ENCODE results near the gene C2CD3.

C2CD3 gene

DNA sequence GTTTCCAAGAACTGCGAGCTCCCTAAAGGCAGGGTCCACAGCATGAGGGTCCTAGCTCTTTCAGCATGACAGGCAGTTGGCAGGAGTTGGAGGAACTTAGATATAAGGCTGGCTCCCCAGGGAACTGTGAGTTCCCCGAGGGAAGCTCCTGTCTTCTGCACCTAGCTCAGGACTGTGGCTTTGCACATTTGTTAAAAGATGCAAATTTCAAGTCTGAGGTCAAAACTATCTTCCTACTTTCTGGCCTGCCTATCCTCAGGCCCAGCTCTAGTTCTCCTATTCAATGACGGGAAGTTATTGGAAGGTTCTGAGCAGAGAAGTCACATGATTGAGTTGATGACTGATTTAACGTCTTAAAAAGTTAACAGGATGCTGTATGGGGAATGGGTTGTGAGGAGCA is 150.3 kb downstream of the C2CD3 start:
- DNase-seq (ENCODE audit: low read depth): no peak

DNA sequence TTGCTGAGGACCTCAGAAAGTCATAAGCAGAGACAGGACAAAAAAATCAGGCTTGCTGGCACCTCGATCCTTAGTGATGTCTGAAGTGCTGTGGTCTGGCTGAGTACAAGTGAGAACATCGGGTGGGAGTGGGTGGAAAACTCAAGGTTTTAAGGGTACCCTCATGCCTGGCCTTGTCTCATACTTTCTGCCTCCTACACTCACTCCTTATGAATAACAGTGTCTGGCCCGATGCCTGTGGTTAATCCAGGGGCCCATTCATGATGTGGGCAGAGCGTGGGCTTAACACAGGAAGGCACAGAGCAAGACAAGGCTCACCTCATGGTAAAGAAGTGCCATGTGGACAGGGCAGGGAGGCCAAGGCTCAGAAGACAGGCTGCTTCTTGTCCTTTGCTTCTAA is 150.9 kb downstream of the C2CD3 start:
- no peak for DNase-seq (ENCODE audit: low read depth)

DNA sequence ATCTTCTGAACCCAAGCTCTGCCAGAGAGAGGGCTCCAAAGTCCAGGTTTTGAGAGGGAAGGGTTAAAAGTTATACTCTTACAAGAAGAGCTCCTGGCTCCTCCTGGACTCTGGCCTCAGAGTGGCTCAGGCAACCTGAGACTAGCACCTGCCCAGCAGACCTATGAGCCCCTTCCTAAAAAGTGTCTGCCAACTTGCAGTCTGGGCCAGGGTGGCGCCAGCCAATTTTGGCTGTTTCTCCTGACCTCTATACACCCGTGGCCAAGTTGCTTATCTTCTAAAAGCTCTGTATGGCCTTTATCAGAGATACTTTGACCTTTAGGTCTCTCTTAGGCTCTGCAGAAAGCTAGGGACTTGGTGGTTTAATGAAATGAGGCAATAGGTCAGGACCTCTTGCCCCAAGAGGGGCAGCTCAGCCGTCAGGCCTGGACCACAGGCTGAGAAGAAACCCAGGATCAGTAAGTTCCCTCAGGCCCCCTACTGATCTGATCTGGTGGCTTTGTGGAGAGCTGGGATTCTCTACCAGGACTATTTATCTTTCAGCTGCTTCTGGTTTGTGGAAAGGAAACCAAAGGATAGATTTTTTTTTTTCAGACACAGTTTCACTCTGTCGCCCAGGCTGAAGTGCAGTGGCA is 151.6 kb downstream of the C2CD3 start:
- DNase-seq (ENCODE audit: low read depth): no peak

DNA sequence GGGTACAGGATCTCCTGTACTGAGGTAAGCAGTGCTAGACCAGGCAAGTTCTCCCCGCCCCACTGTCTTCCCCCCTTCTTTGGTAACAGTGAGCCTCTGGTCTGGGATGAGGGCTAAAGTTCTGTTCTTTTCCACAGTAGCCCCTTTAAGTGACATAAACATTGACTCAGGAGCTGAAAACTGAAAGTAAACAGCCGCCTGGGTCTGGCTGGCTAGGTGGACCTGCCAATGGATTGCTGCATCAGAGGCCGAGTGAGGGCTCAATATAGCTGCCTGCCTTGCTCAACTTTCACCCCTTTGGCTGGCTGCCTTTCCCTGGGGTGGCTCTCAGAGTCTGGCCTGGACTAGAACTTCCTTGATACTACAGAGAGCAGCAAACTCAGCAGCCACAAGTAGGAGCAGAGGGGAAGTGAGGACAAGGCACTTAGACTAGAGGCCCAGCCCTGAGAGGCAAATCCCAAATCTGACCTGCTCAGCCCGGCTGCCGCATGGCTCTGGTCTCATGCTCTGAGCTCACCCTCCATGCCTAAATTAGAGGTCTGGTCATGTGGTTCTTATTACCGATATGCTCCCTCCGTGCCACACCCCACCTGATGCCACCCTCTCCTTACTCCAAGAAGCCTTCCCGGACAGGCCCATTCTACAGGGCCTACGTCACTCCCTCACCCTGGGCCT is 152.3 kb downstream of the C2CD3 start:
- peak; percentile 96 for DNase-seq (ENCODE audit: low read depth)

DNA sequence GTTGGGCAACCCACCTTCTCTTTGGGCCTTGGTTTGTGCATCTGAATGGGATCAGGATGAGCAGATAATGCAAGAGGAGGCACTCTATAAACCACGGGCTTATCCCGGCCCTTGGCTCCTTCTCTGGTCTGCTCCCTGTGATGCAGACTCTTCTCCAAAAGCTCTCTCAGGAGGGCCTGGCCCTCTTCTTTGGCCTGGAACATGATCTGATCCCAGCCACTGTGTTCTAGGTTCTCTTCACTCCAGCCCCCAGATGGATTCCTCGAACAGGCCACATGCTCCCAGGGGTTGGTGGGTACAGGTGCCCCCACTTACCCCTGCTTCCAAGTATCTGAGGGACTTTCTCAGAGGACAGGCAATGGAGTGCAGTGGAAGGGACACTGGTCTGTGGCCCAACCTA is 153.2 kb downstream of the C2CD3 start:
- no peak for DNase-seq (ENCODE audit: low read depth)

DNA sequence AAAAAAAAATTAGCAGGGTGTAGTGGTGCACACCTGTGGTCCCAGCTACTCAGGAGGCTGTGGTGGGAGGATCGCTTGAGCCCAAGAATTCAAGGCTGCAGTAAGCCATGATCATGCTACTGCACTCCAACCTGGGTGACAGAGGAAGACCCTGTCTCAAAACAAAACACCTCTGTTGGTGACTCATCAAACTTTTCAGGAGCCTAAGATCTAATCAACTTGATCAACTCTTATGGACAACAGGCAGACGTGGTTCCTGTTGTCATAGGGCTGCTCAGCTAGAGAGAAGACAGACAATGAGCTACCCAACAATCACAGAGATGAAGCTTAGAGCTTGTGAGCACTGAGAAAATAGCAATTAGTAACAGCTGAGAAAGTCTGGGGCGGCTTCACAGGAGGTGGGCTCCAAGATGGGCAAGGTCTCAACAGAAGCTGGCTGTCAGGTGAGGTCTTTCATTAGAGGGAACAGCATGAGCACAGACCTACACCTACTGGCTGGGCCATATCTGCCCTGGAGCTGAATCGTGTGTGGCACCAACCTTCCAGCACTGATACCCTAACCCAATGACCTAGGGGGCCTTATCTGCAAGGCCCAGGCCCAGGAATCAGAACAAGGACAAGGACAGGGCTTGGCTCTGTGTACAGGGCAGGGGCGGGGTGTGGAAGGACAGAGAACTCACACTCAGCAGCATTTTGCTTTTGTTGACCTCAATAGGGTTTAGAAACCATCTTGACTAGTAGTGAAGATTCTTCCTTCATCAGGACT is 154.7 kb downstream of the C2CD3 start:
- no peak for DNase-seq (ENCODE audit: low read depth)

DNA sequence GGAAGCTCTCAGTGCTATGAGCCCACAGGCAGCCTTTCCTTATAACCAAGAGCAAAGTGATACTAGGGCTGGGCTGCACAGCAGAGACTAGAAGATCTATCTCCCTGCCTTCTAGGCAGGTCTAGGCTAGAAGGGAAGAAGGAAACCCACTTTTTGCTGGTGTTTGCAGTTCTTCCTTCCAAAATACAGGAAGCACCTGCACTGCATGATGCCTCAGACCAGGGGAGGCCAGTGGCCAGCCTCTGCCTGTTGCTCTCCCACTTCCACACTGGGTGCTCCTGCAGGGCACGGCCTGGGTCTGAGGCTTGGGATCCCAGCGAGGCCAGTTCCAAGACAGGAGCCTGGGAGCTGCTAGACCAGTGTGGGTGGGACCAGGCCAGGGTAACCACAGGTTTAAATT is 155.9 kb downstream of the C2CD3 start:
- DNase-seq (ENCODE audit: low read depth): no peak

DNA sequence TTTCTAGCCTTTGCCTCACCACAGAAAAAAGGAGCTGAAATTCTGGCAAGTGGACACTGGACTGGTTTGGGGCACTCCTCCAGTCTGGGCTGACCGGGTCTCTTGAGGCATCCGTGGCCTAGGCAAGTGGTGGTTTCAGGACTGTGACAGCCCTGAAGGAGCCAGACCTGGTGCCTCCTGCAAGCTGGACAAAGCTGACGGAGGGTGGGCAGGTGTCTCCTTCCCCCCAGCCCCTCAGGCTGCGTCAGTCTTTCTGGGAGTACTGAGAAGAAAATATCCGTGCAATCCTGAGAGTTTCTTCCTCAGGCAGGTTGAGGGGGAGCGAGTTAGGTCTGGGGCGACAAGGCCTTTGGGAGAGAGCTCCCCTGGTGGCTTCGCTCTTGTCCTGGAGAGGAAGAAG is 157.7 kb downstream of the C2CD3 start:
- no peak for DNase-seq (ENCODE audit: low read depth)

DNA sequence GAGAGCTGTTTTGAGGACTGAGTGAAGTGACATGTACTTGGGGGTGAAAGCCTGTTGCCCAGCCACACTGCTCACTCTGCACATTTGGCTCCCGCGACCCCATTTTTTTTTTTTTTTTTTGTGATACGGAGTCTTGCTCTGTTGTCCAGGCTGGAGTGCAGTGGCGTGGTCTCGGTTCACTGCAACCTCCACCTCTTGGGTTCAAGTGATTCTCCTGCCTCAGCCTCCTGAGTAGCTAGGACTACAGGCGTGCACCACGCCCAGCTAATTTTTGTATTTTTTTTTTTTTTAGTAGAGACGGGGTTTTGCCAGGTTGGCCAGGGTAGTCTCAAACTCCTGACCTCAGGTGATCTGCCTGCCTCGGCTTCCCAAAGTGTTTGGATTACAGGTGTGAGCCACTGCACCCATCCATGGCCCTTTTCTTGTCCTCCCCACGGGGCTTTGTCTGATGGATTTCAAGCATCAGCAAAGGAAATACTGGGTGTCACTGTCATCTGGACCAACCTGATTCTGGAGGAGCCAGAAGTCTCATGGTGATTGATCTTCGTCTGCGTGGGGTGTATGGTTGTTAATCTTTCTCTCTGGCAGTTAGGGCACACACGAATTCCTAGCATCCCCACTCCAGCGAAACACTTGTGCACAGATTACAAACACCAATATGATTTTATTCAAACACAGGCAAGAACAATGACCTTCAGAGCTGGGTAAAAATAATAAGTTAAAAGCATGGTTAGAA is 158.6 kb downstream of the C2CD3 start:
- DNase-seq (ENCODE audit: low read depth): no peak

DNA sequence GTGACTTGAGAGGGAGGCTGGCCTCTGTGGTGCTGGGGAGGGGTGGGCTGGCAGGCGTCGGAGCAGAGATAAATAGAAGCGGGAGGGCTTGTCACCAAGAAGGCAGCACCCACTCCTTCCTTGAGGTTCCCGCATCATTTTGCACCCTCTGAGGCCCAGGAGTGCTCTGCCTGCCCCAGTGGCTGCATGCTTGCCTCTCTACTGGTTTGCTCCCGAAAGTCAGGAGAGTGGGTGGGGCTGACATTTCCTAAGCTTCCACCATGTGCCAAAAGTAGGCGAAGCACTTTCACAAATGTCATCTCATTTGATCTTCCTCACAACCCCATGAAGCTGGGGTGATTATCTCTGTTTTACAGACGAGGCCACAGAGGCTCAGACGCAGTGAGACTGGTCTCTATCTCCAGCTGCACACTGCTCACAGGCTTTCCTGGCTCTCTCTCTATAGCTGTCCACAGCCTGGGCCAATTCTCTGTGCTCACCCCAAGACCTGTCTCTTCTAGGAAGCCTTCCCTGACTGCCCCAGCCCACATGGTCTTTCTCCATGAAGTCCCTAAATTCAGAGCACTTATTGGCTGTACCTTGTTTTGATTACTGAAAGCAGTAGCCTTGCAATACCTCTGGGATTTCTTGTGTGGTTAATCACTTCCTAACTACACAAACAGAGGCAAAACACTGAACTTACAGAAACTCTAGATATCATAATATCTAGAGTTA is 159.3 kb downstream of the C2CD3 start:
- peak; percentile 82 for DNase-seq (ENCODE audit: low read depth)

DNA sequence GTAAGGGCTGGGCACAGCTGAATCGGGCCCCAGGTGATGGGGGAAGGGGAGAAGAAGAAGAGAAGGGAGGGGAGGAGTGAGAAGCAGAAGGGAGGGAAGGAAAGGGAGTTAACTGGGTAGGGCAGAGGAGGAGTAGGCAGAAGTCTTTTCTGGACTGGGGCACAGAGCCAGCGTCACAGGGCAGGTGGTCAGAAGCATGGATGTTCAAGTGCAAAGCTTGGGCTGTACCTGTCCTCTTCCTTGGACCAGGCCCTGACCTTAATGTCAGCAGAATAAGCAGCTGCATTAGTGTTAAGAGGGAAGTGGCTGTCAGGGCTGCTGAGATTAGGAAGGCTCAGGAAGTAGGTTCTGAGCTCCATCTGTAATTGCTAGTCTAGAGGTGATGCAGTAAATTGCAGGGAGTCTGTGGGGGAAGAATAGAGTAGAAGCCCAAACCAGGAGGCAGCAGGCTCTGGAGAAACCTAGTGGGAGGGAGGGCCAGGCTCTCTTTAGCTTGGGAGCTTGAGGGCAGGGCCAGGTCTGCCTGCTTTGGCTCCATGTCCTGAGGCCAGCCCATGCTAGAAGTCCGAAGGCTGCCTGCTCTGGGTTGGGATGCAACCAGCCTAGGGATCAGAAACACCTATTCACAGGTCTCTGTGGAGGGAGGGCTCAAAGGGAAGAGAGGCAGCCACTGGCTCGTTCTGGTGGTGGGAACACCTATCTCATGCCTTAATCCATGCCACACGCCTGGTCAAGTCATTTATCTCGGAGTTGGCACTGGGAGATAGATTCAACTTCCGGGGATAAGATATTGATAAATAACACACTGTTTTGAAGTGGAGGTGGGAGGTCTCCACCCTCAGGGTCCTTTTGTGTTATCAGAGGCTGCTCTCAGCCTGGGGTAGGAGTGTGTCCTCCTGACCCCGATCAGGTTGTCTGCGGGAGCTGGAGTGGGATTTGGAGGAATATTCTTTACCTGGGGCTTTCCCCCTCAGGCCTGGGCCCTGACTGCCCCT is 160.2 kb downstream of the C2CD3 start:
- no peak for DNase-seq (ENCODE audit: low read depth)

DNA sequence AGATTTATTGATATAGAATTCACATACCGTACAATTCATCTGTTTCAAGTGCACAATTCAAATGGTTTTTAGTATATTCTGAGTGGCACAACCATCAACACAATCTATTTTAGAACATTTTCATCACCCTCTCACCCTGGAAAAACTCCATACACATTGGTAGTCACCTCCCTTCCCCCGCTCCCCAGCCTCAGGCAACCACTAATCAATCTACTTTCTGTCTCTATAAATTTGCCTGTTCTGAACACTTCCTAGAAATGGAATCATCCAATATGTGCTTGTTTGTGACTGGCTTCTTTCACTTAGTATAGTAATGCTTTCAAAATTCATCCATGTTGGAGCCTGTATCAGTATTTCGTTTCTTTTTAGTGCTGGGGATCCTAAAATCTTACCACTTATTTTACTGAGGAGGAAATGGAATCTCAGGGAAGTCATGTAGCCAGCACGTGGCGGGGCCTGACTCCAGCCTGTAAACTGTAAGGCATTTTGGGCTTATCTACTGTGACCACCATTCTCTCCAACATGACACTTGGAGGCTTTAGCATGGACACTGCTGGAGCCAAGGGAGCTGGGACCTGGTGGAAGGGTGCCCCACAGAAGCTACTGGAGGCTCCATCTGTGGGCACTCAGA is 161.0 kb downstream of the C2CD3 start:
- DNase-seq (ENCODE audit: low read depth): no peak

DNA sequence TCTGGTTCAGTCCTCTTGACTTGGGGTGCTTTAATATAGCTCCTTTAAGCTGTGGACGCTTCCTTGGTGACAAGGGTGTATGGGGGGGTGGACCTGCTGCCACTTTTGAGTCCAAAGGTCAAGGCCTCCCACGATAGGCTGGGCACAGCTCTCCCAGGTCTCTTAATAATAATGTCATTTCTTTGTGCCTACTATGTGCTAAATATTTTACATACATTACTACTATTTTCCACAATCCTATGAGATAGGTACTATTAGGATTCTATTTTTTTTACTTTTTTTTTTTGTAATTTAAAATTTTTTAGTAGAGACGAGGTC is 161.6 kb downstream of the C2CD3 start:
- DNase-seq (ENCODE audit: low read depth): no peak

DNA sequence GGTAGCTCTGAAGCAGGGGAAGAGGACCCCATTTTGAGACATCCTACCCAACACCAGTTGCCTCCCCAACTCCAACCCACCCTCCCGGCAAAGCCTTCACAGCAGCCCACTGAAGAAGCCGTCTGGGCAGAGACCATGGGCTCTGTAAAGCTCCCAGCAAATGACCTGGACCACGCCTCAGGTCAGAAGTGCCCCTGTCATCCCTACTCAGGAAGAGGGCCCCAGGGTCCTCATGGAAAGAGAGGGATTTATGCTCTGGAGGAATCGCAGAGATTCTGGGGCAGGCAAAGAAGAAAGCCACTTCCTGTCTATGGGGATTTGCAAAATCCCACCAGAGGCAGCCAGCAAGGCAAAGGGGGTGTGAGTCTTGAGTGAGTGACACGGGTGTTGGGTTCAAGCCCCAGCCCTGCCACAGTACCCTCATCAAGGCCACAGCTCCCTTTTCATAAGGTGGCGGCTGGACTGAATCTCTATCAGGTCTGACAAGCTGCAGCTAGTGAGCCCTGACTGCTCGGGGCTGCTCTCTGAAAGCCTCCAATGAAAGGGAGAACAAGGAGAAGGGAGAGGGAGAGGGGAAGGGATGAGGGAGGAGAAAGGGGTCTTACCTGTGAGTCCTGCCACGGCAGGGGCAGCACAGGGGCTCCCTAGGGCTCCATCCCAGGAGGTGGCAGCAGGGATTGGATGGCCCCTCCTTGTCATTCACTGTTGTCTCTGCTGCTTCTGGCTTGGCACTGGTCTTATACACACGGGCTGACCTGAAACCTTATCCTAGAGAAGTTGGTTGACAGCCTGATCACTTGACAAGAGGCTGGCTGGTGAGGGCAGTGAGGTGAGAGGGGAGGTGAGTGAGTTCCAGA is 162.2 kb downstream of the C2CD3 start, which contains the start of gene UCP3:
Gene UCP3 (minus strand): TSS at position 713 of the 857 bp plus-strand sequence. CDS start 2,043 bp downstream, outside the sequence.
- no peak for DNase-seq (ENCODE audit: low read depth)

DNA sequence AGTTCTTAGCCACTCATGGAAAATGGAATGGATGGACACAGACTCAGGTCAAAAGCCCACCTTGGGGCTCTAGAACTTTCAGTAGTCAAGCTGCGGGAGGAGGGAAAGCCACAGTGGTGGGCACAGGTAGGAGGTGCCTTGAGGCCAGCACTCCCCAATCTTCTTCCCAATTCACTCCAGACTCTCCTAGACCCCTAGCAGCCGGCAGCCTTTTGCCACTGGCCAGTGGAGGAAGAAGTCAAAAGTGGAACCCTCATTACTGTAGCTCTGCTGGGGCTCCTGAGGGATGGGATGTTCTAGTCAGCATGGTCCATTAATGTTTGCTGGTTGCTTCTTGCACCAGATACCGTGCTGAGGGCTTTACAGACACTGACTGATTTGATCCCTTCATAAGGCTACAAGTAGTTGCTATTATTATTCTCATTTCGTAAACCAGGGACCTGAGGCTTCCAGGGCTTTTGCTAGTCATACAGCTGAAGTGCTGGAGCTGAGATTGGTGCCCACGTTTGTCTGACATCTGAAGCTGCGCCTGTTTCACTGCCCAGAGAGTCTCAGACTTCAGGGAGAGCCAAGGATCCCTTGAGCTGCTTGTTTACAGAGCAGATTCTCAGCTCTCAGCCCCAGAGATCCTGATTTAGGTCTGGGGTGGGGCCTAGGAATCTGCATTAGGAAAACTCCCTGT is 163.0 kb downstream of the C2CD3 start:
- DNase-seq (ENCODE audit: low read depth): no peak

DNA sequence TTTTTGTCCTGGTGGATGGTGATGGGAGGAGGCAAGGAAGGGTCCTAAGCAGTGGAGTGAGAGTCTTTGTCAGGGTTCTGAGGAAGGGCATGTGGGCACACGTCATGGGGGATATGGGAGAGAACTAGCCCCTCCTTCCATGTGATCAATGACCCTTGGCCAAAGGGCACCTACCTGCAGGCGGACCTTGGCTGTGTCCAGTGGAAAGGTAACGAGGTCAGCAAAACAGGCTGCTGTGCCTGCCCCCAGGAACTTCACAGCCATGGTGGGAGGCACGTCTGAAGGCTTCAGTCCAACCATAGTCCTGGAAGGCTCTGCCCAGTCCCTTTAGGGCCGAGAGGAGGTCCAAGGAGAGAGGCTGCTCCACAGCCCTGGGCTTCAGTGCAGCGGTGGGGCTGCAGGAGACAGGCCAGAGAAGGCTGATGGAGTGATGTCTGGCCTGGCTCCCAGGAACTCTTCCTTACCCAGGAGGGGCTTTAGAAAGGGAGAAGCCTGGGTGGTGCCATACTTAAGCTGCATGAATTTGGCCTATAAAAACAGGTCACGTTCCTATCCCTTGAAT is 164.0 kb downstream of the C2CD3 start:
- DNase-seq (ENCODE audit: low read depth): no peak

DNA sequence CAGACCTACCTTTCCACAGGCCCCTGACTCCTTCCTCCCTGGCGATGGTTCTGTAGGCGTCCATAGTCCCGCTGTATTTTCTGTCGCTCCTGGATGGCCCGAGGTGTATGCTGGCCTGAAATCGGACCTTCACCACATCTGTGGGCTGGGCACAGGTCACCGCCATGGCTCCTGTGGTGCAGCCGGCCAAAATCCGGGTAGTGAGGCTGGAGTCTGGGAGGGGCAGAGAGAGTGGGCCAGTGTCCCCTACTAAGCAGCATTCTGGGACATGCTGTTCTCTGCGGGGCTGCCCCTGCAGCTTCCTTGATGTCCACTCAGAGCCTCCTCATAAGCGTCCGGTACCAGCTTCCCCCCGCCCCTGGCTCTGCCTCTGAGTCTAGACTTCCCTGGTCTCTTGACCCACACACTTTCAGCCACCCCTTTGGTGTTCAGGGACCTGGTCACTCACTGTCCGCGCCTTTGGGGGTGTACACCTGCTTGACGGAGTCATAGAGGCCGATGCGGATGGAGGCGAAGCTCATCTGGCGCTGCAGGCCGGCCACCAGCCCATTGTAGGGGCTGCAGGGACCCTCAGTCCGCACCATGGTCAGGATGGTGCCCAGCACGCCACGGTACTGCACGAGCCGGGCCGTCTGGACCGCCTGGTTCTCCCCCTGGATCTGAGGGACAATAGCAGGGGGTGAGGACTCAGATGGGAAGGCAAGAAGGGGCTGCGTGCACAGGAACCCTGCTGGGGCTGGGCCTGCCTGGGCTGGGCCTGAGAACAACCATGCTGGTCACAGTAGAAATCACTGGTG is 164.9 kb downstream of the C2CD3 start:
- DNase-seq (ENCODE audit: low read depth): no peak

All from fibroblast of gingiva (primary cell).